ENCODE measurements around the gene CHGA. TPM values are rescaled to one million over a fixed set of nuclear protein-coding genes. Genes with fewer than 3 reads are reported as not detected.

CHGA gene
- total RNA-seq, 1 experiment from 2014 or later = not detected

DNA sequence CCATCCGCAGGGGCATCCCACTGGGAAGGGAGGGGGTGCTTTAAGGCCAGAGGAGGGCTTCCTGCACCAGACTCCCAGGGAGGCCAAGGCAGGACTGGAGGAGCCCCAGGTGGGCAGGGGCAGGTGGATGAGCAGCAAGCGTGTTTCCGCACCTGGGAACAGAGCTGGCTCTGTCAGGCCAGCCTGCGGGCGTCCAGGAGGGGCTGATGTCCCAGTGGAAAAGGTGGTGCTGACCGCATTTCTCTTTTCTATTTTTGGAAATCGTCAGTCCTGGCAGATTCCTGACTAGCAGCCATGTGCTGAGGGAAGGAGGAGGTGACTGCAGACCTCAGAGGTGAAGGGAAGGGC is 27.2 kb downstream of the CHGA start:
- CTCF ChIA-PET = no interaction called here
- no peaks in the 10 kb centered on the region for H3K27me3 ChIP-seq (ENCODE audit: insufficient read depth, low read depth)
- no peak overlapping the region for H2AFZ ChIP-seq
- BruUV-seq (replicated peaks) = no TSS peak
- H3K4me1 ChIP-seq (replicated peaks; ENCODE audit: insufficient read depth) = peaks cover 14% of the 10 kb centered on the region
- peaks cover 8% of the 10 kb centered on the region; the same call in 1 of the 2 replicates for H3F3A ChIP-seq (ENCODE audit: insufficient read depth, low read depth)
- H3K27ac ChIP-seq = no peak overlapping the region
- H3K9me2 ChIP-seq (ENCODE audit: insufficient read depth) = no peaks in the 10 kb centered on the region
- DNase-seq = no peak
- no peak overlapping the region for H3K4me2 ChIP-seq
- H3K4me3 ChIP-seq = no peak overlapping the region
- peaks cover 9% of the 10 kb centered on the region; the same call in 1 of the 2 replicates for H4K20me1 ChIP-seq (ENCODE audit: insufficient read depth)
- intact Hi-C loops (cut with micrococcal nuclease; ENCODE audit: unreplicated experiment) = no loop called here
- no peaks in the 10 kb centered on the region for H3K9me3 ChIP-seq (ENCODE audit: insufficient read depth, low read depth)
- no peaks in the 10 kb centered on the region for H3K79me2 ChIP-seq (ENCODE audit: low read depth)
- peaks cover 2% of the 10 kb centered on the region for H3K36me3 ChIP-seq (ENCODE audit: low read depth)
- TF ChIP-seq EZH2 (IDR thresholded peaks at IDR 0.05; ENCODE audit: low read depth) = no peak
- TF ChIP-seq, protein P1, sequence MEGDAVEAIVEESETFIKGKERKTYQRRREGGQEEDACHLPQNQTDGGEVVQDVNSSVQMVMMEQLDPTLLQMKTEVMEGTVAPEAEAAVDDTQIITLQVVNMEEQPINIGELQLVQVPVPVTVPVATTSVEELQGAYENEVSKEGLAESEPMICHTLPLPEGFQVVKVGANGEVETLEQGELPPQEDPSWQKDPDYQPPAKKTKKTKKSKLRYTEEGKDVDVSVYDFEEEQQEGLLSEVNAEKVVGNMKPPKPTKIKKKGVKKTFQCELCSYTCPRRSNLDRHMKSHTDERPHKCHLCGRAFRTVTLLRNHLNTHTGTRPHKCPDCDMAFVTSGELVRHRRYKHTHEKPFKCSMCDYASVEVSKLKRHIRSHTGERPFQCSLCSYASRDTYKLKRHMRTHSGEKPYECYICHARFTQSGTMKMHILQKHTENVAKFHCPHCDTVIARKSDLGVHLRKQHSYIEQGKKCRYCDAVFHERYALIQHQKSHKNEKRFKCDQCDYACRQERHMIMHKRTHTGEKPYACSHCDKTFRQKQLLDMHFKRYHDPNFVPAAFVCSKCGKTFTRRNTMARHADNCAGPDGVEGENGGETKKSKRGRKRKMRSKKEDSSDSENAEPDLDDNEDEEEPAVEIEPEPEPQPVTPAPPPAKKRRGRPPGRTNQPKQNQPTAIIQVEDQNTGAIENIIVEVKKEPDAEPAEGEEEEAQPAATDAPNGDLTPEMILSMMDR (conservative IDR thresholded peaks at IDR 0.05) = no peak
- POLR2A ChIA-PET (ENCODE audit: unreplicated experiment) = no interaction called here

DNA sequence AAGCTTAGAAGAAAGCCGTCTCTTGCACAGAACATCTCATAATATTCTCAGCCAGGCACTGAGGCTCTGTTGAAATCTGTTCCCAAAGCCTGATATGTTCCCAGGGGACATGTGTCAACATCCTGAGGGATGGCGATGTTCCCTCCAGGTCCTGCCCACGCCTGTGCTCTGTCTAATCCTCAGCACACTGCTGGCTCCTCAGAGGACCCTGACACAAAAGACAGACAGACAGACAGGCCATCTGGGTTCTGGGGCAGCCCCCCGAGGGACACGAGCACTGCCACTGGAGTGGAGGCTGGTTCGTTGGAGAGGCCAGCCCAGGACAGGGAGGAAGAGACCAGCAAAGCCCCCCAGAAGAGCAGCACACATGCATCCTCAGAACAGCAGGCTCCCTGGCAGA is 27.8 kb downstream of the CHGA start:
- BruUV-seq (replicated peaks) = no TSS peak
- Histone ChIP-seq H3F3A (ENCODE audit: insufficient read depth, low read depth) (peaks cover 8% of the 10 kb centered on the region; the same call in 1 of the 2 replicates), H3K27ac (no peak overlapping the region), H4K20me1 (ENCODE audit: insufficient read depth) (peaks cover 3% of the 10 kb centered on the region; the same call in 1 of the 2 replicates), H3K9me2 (ENCODE audit: insufficient read depth) (no peaks in the 10 kb centered on the region), H3K4me3 (no peak overlapping the region), H3K4me1 (replicated peaks; ENCODE audit: insufficient read depth) (peaks cover 14% of the 10 kb centered on the region), H3K36me3 (ENCODE audit: low read depth) (no peaks in the 10 kb centered on the region; the same call in 1 of the 2 replicates), H3K9me3 (ENCODE audit: insufficient read depth, low read depth) (no peaks in the 10 kb centered on the region), H3K27me3 (ENCODE audit: insufficient read depth, low read depth) (no peaks in the 10 kb centered on the region), H3K4me2 (no peak overlapping the region), H2AFZ (no peak overlapping the region), H3K79me2 (ENCODE audit: low read depth) (no peaks in the 10 kb centered on the region)
- CTCF ChIA-PET = no interaction called here
- intact Hi-C loops (cut with micrococcal nuclease; ENCODE audit: unreplicated experiment) = no loop called here
- TF ChIP-seq, protein P1 (conservative IDR thresholded peaks at IDR 0.05) = no peak
- TF ChIP-seq EZH2 (IDR thresholded peaks at IDR 0.05; ENCODE audit: low read depth) = no peak
- no peak for DNase-seq
- POLR2A ChIA-PET (ENCODE audit: unreplicated experiment) = no interaction called here

DNA sequence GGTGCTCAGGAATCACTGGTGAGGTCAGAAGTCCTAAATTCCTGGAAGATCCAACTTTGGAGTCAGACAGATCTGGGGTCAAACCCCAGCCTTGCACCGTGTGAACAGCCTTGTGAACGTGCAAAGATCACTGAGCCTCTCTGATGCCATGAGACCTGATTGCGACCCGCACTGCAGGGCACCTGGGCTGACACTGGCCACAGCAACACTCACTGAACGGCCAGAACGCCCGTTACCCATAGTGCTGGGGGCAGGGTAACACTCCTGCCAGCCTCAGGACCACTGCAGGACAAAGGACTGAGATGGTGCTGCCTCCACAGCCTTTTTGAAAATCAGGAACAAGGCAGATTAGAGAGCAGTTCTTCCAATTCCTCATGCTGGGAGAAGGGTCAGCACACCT is 28.3 kb downstream of the CHGA start:
- TF ChIP-seq EZH2 (IDR thresholded peaks at IDR 0.05; ENCODE audit: low read depth) = no peak
- TF ChIP-seq, protein P1 (conservative IDR thresholded peaks at IDR 0.05) = no peak
- Histone ChIP-seq H3K27me3 (ENCODE audit: insufficient read depth, low read depth) (no peaks in the 10 kb centered on the region), H3K4me1 (replicated peaks; ENCODE audit: insufficient read depth) (peaks cover 11% of the 10 kb centered on the region), H3K79me2 (ENCODE audit: low read depth) (no peaks in the 10 kb centered on the region), H3F3A (ENCODE audit: insufficient read depth, low read depth) (peaks cover 8% of the 10 kb centered on the region; the same call in 1 of the 2 replicates), H3K36me3 (ENCODE audit: low read depth) (no peaks in the 10 kb centered on the region; the same call in 1 of the 2 replicates), H3K4me2 (no peak overlapping the region), H4K20me1 (ENCODE audit: insufficient read depth) (no peaks in the 10 kb centered on the region), H3K4me3 (no peak overlapping the region), H3K27ac (no peak overlapping the region), H2AFZ (no peak overlapping the region), H3K9me3 (ENCODE audit: insufficient read depth, low read depth) (no peaks in the 10 kb centered on the region), H3K9me2 (ENCODE audit: insufficient read depth) (no peaks in the 10 kb centered on the region)
- POLR2A ChIA-PET (ENCODE audit: unreplicated experiment) = no interaction called here
- DNase-seq = no peak
- no TSS peak for BruUV-seq (replicated peaks)
- intact Hi-C loops (cut with micrococcal nuclease; ENCODE audit: unreplicated experiment) = no loop called here
- CTCF ChIA-PET = interaction anchor here (0.7 kb wide), 1 partner anchor 208 kb away, joined by 12 read pairs; no protein-coding TSS in a partner anchor

Data from PC-9 (cell line).